Activated CD4-positive, alpha-beta T cell treated with anti-CD3 and anti-CD28 coated beads, Interleukin-2, amount 50 U/mL, for 16 hours (primary cell): ENCODE data around the gene SLC6A9.

Source experiments
- DNase-seq: peaks from one replicate; pipeline ENCODE4 v3.0.0-alpha.2; 2020

The SLC6A9 gene

DNA sequence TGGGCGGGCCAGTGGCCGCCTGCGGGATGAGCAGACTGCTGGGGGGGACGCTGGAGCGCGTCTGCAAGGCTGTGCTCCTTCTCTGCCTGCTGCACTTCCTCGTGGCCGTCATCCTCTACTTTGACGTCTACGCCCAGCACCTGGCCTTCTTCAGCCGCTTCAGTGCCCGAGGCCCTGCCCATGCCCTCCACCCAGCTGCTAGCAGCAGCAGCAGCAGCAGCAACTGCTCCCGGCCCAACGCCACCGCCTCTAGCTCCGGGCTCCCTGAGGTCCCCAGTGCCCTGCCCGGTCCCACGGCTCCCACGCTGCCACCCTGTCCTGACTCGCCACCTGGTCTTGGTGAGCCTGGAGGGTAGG lies 50.1 kb downstream of the SLC6A9 start:
- no peak for DNase-seq

DNA sequence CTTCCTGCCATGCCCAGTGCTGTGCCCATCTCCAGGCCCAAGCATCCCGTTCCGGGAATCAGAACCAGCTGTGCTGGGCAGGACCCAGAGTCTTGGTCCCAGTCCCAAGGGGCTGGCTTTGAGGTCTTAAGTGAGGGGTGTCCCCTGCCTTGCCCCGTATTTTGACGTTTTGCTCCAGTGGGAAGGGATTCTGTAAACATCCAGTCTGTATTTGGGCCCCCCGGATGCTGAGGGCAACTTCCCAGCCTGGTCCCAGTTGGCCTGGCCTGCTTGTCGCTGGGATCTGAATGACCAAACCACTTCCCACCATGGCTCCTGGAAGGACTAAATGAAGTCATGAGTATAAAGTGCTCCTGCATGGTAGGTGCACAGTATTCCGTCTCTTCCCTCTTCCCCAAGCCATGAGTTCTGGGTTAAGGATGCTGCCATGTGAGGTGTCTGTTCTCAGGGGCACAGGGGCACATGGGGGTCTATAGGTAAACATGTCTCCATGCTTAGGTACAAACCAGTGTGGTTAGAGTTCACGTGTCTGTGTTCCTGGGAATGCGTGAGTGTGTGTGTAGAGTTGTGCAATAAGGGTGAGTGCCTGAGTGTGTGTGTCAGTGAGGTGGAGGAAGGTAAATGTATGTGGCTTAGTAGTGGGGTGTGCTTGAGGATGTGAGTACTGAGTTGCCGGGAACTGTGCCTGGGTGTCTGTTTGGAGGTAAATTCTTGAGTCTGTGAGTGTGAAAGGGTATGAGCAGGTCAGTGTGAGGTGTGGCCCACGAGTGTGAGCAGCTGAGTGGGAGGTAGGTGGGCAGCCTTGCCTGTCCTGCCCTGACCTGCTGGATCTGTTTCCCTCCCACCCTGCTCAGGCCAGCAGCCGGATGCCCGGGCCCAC lies 50.8 kb downstream of the SLC6A9 start:
- DNase-seq: no peak

DNA sequence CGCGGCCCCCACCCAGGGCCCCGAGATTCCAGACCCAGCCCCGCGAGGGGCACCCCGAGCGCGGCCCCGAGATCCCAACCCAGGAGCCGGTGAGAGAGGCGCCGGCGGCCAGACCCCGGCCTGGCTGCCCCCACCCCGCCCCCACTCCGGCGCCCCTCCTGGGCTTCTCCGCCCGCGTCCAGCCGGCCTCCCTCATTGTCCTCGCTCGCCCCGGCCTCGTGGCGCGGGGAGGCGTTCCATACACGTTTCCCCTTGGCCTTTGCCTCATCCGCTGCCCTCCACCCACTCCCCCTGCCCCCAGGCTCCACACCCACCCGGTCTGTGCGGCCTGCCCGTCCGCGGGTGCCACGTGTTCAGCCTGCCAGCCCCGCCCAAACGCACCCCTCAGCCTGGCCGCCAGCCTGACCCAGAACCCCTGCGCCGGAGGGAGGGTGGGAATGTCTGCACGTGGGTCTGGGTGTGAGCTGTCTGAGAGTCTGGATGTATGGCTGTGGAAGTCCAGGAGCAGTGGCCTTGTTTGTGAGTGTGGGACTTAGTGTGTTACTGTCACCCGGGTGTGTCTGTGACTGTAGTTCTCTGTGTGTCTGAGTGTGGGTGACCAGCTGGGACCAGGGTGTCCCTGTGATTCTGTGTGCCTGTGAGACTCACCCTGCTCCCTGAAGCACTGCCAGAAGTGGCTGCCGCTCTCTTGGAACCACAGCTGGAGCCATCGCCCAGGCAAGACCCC lies 51.6 kb downstream of the SLC6A9 start:
- peak; percentile 65 for DNase-seq

DNA sequence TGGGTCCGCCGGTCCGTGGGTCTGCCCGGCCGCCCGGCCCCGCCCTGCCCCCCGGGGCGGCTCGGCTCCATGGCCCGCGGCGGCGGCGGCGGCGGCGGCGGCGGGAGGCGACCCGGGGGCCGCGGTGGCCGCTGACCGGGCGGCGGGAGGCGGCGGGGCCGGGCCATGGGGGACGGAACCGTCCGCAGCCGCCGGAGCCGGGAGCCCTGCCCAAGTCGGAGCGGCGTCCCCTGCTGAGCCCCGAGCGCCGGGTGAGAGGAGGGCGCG lies 52.1 kb downstream of the SLC6A9 start:
- DNase-seq: no peak

DNA sequence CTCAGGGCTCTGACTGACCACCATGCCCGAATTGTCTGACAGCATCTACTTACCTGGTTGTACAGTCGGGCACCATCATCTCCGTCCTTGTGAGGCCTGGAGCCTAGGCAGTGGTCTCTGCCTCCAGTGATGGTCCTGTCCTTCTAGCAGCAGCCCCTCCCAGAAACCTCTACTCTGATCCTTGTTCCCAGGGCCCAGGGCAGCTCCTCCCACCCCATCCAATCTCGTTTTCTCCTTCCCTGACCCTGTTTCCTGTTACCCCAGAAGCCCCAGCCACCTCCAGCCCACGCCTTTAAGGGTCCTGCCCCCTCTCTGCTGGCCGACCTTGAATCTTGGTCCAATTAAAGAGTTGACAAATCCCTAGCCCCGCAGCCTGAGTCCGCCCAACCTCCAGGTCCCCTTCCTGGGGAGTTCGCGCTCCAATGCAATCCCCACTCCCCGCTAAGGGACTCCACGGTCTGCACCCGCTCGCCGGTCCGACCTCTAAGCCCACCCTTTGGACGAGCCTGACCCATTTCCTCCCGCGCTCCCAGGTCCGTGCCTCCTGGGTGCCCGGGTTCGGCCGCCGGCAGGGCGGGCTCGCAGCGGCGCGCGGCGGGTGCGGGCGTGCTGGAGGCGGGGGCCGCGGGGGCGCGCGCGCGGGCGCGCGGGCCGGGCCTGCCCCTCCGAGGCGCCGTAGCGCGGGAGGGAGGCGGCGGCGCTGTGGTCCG lies 52.6 kb downstream of the SLC6A9 start, which contains the start of gene B4GALT2:
TSS of gene B4GALT2 (plus strand) at position 660 of the 710 bp plus-strand sequence. CDS start 1,951 bp downstream, outside the sequence.
- peak; percentile 47 for DNase-seq

DNA sequence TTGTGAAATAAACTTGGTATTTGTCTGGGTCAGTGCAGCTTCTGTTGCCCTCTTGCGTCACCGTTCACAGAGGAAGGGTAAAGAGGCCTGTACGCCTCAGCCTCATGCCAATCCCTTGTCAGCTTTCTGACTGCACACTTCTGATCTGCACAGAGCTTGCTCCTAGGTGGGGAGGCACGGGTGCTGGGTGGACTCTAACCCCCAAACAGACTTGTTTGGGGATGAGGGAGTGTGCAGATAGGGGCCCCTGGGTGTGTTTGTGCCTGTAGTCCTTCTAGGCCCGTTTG lies 53.1 kb downstream of the SLC6A9 start:
- DNase-seq: no peak

DNA sequence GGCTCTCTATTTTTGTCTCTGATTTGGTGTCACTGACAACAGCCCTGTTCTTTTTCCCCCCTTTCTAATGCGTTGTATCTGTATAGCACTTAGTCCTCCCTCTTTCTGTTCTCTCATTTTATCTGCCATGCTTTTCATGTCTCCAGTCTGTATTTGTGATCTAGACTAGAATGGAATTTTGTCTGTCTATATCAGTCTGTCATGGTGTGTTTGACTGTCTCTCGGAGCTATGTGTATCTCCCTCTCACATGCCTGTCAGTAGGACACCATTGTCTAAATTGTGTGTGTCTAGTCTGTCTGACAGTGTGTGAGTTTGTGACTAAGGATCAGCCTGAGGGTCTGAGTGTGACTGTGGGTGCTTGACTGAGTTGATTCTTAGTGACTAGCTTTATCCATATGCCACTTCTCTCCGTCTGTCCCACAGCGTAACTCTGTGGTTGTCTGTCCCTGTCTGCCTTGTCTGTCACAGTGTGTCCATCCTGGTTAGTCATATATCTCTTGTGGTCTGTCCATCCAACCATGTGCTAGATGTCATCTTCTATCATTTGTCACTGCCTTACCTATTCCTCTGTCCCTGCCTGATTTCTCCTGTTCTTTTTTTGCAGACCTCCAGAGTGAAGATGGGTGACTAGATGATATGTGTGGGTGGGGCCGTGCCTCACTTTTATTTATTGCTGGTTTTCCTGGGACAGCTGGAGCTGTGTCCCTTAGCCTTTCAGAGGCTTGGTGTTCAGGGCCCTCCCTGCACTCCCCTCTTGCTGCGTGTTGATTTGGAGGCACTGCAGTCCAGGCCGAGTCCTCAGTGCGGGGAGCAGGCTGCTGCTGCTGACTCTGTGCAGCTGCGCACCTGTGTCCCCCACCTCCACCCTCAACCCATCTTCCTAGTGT lies 53.6 kb downstream of the SLC6A9 start:
- no peak for DNase-seq

DNA sequence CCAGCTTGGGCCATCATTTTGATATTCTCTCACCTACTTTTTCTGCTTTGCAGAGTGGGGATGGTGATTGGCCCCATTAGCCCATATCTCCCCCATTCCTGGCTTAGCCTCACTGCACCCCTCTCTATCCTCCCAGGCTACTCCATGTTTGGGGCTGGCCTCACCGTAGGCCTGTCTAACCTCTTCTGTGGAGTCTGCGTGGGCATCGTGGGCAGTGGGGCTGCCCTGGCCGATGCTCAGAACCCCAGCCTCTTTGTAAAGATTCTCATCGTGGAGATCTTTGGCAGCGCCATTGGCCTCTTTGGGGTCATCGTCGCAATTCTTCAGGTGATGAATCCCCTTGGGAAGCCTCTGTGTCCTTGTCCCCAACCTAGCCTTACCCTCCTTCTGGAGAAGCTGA lies 54.4 kb downstream of the SLC6A9 start:
- no peak for DNase-seq

DNA sequence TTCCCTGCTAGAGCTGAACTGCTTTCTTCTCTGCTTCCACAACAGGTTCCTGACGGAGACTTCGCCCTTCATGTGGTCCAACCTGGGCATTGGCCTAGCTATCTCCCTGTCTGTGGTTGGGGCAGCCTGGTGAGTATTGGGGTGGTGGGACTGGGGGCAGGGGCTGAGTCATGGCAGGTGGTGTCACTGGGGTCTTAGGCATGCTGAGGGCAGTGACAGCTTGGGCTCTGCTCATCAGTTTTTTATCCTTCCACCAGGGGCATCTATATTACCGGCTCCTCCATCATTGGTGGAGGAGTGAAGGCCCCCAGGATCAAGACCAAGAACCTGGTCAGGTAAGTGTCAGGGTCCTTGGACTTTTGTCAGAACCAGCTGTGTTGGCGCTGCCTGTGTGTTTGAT lies 55.2 kb downstream of the SLC6A9 start:
- DNase-seq: no peak

DNA sequence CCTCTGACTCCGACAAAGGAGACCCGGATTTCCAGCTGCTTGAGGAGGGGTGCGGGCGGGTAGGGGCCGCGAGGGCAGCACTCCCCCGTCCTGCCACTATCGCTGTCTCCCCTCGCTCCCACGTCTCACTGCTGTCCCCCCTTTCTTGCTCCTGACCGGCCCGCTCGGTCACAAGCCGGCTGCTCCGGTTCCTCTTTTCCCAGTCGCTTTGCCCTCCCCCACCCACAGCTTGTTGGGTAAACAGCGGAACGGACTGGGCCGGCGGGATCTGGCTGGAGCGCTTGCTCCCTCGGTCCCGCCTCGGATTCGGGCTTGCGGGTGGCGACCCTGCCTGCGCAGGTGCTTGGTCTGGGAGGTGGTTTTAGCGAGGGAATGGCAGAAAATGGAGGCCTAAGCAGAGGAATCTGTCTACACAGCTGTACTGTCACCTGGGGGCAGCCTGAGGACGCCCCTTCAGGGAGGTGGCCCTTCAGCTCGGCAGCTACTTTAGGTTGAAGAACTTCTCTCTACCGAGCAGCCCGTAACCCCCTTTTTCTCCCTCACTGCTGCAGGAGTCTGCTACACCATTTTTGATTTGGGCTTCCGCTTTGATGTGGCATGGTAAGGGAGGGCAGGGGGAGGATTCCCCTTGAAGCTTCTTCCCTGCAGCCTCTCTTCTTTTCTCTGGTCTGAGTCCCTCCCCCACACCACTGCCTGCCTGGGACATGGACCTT lies 55.9 kb downstream of the SLC6A9 start:
- DNase-seq: peak; percentile 28

DNA sequence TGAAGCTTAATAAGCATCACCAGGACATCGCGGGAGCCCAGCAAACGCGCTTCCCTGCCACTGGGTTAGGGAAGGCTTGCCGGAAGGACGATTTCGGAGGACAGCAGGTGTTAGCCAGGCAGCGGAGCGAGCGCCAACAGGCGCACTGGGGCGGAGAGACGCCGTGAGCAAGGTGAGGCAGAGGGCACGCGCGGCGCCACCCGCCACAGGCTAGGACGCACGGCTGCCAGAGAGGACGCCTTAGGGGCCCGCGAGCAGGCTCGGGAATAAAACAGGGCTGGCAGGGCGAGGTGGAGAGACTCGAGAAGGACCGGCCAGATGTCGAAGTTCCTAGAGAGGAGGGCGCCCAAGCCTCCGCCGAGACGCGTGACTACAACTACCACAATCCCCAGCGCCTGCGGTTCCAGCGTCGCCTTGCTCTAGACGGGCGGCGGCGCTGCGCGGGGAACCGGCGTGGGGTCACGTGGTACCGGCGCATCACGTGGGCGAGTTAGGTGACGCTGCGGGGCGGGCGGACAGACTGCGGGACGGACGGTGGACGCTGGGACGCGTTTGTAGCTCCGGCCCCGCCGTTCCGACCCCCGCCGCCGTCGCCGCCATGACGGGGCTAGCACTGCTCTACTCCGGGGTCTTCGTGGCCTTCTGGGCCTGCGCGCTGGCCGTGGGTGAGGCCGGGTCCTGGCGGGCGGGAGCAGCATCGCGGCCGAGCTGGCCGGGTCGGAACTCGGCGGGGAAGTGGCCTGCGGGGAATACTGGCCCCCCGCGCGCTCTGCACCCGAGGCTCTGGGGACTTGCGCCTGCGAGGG lies 56.6 kb downstream of the SLC6A9 start, which contains the start of gene ATP6V0B:
TSS of gene ATP6V0B (plus strand) at position 518 of the 806 bp plus-strand sequence. CDS start at position 599, 81 bp downstream.
- peak; percentile 96 for DNase-seq

DNA sequence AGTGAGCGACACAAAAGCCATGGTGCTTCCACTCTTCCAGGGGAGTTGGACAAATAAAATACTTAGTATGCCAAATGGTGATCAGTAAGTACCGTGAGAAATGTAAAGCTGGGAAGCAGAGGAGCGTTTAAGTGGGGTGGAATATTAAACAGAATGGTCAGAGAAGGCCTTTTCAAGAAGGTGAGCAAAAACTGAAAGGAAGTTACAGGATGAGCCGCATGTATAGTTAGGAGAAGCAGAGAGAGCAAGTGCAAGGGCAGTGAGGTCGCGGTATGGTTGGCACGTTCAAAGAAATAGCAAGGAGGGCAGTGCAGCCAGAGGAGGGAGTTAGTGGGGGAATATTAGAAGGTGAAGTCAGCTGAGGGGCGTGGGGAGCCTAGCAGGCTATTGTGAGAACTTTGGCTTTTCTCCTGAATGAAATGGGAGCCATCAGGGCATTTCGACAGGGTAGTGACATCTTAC lies 57.2 kb downstream of the SLC6A9 start:
- no peak for DNase-seq

DNA sequence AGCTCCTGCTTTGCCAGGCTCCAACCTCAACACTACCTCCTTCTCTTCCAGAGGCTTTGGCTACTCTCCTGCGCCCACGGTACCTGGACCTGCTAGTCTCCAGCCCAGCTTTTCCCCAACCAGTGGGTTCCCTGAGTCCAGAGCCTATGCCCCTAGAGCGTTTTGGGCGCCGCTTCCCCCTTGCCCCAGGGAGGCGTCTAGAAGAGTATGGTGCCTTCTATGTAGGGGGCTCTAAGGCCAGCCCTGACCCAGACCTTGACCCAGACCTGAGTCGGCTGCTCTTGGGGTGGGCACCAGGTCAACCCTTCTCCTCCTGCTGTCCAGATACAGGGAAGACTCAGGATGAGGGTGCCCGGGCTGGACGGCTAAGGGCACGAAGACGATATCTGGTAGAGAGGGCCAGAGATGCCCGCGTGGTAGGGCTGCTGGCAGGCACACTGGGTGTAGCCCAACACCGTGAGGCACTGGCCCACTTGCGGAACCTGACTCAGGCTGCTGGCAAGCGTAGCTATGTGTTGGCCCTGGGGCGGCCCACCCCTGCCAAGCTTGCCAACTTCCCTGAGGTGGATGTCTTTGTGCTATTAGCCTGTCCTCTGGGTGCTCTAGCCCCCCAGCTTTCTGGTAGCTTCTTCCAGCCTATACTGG lies 59.8 kb downstream of the SLC6A9 start:
- DNase-seq: no peak

DNA sequence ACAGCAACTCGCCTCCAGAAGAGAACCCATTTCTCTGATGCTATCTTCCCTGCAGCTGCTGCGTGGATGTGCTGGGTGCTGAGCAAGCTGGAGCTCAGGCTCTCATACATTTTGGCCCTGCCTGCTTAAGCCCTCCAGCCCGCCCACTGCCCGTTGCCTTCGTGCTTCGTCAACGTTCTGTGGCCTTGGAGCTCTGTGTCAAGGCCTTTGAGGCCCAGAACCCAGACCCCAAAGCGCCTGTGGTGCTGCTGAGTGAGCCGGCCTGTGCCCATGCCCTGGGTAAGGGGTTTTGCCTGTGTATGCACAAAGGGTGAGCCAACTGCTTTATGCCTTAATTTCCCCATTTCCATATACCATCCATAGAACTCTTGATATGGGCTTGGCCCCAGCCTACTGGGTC lies 60.4 kb downstream of the SLC6A9 start:
- DNase-seq: no peak

DNA sequence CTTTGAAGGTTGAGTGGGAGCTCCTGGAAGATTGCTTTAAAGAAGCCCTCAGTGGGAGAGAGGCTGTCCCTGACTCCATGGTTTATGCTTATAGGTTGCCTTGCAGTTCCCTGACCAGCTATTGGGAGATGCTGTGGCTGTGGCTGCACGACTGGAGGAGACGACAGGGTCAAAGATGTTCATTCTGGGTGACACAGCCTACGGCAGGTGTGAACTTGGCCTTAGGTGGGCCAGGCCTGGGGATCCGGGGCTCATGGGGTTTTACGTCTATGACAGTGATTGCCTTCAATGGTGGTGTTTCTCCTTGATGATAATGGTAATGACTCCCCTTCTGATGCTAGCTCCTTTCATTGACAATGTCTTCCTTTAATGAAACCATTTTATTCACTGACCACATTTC lies 60.8 kb downstream of the SLC6A9 start:
- no peak for DNase-seq

DNA sequence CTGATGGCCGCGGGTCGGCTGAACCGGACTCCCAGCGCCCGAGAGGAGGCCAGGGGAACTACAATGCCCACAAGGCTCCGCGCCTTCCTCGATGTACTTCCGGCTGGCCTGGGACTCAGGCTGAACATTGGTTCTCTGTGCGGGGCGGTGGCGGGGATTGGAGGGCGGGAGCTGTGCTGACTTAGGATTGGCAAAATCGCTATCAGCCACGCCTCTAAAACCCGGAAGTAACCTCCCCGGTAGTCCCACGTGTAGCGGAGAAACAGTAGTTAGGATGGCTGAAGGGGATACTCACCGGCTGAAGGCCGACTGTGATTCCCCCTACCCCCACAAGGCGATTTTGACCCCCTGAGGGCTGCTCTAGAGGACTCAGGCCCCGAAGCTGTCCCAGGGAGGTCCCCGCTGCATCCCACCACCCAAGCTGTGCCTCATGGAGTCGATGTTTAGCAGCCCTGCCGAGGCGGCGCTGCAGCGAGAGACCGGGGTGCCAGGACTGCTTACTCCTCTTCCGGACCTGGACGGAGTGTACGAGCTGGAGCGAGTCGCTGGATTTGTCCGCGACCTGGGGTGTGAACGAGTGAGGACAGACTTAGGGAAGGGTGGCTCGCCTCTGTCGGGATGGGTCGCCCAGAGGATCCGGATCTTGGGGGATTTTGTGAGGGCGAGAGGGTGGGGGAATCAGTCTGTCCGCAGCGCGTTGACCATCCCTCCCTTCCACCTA lies 61.4 kb downstream of the SLC6A9 start, which contains the start of gene DPH2:
TSS of gene DPH2 (plus strand) at position 265 of the 721 bp plus-strand sequence. CDS start at position 431, 166 bp downstream.
- peak; percentile 98 for DNase-seq

DNA sequence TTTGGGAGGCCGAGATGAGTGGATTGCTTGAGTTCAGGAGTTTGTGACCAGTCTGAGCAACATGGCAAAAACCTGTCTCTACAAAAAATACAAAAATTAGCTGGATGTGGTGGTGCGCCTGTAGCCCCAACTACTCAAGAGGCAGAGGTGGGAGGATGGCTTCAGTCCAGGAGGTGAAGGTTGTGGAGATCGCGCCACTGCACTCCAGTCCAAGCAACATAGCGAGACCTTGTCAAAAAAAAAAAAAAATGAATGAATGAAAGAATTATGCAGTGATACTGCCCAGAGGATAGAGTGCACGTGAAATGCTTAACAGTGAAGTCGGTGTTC lies 61.9 kb downstream of the SLC6A9 start:
- DNase-seq: no peak

DNA sequence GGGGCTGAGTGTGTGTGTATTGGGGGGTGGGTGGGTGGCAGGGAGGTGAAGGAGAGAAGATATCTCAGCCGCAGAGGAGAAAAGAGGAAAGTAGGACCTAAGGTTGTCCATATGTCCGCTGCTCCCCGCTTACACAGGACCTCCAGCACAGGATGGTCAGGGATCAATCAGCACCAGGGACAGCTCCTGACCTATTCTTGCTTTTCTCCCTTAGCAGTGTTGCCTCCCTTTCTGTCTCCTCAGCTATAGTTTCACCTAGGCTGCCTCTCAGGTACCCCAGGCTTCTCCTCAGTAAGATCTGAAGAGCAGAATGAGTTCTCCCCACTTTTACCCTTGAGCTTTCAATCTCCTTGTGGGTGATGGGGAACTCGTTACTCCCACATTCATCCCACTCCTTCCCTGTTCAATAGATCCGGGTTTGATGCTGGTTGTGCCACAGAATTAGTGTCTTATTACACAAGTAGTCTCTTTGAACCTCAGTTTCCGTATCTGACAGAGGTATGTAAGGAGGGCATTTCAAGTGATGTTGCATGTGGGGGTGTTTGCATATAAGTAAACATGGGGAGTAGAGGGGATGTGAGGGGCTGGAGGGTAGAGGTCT lies 62.8 kb downstream of the SLC6A9 start:
- no peak for DNase-seq

DNA sequence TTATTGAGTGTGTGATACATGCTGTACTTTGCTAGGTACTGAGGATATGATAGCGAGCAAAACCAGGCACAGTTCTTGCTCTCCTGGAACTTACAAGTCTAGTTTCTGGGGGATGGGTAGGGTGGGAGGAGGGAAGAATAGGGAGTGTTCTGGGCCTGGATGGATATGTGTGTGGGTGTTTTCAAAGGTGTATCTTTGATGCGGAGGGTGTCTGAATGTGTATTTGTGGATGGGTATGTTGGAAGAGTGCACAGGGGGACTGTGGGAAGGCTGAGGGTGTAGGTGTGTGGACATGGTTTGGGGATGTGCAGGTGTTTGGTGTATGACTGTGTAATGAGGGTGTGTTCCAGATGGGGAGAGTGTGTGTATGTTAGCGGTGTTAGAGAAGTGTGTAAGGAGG lies 65.9 kb downstream of the SLC6A9 start:
- DNase-seq: no peak

DNA sequence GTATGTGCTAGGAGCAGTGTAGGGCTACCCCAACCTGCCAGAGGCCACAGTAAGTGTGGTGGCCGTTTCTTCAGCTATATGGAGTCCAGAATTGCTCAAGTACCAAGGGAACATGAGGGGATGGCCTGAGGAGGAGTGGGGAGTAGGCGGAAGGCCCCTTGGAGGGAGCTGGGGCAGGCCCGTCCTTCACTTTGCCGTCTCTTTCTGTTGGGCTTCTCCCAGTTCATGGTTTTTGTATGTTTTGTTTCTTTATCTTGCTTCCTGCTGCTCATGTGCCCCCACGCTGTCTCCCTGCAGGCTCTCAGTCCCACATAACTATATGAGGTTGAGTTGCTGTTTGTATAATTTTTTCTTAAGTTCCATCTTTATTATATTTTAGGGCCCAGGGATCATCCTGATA lies 67.4 kb downstream of the SLC6A9 start:
- no peak for DNase-seq
